ENCODE measurements around the gene NINJ2. TPM values are rescaled to one million over a fixed set of nuclear protein-coding genes. Genes with fewer than 3 reads are reported as not detected.

NINJ2 gene
- total and polyA plus RNA-seq, 2 donors = 11.5 to 11.8 TPM

- no peak overlapping the region for H3K27ac ChIP-seq (ENCODE audit: low read depth in 1 of 2, low read length in 1 of 2)
- peaks cover 3 to 41% of the 10 kb centered on the region in 2 donors for H3K4me1 ChIP-seq (ENCODE audit: control insufficient read depth in 2 of 2, insufficient read depth in 2 of 2, low read length in 2 of 2)
- 96% methylated on average over 4 of the region's 4 CpGs for WGBS
- no peak for DNase-seq (ENCODE audit: low read depth in 6 of 9, low spot score in 9 of 9)
- H3K27me3 ChIP-seq (ENCODE audit: control insufficient read depth in 2 of 2, insufficient read depth in 1 of 2, low read length in 1 of 2) = no peaks in the 10 kb centered on the region
- H3K36me3 ChIP-seq (ENCODE audit: control insufficient read depth in 2 of 2, insufficient read depth in 2 of 2, low read length in 1 of 2) = no peaks in the 10 kb centered on the region
- no peaks in the 10 kb centered on the region for H3K9me3 ChIP-seq (ENCODE audit: control insufficient read depth in 2 of 2, insufficient read depth in 1 of 2, low read length in 1 of 2)
- H3K4me3 ChIP-seq (ENCODE audit: low read length in 2 of 2) = no peak overlapping the region
These were observed 36.0 kb downstream of the NINJ2 start for GRCh38 chr12:627285-627684.

GRCh38 chr12:625998-626397 lies 37.2 kb downstream of the NINJ2 start:
- H3K9me3 ChIP-seq (ENCODE audit: control insufficient read depth in 2 of 2, insufficient read depth in 1 of 2, low read length in 1 of 2) = no peaks in the 10 kb centered on the region
- no peaks in the 10 kb centered on the region for H3K36me3 ChIP-seq (ENCODE audit: control insufficient read depth in 2 of 2, insufficient read depth in 2 of 2, low read length in 1 of 2)
- DNase-seq (ENCODE audit: low read depth in 6 of 9, low spot score in 9 of 9) = no peak
- H3K4me1 ChIP-seq (ENCODE audit: control insufficient read depth in 2 of 2, insufficient read depth in 2 of 2, low read length in 2 of 2) = peaks cover 3 to 31% of the 10 kb centered on the region in 2 donors
- no peak overlapping the region for H3K27ac ChIP-seq (ENCODE audit: low read depth in 1 of 2, low read length in 1 of 2)
- 98% methylated on average over 3 of the region's 3 CpGs for WGBS
- no peaks in the 10 kb centered on the region for H3K27me3 ChIP-seq (ENCODE audit: control insufficient read depth in 2 of 2, insufficient read depth in 1 of 2, low read length in 1 of 2)
- H3K4me3 ChIP-seq (ENCODE audit: low read length in 2 of 2) = no peak overlapping the region

- H3K36me3 ChIP-seq (ENCODE audit: control insufficient read depth in 2 of 2, insufficient read depth in 2 of 2, low read length in 1 of 2) = no peaks in the 10 kb centered on the region
- no peak overlapping the region for H3K27ac ChIP-seq (ENCODE audit: low read depth in 1 of 2, low read length in 1 of 2)
- H3K4me3 ChIP-seq (ENCODE audit: low read length in 2 of 2) = no peak overlapping the region
- WGBS = 99% methylated on average over 4 of the region's 4 CpGs
- H3K27me3 ChIP-seq (ENCODE audit: control insufficient read depth in 2 of 2, insufficient read depth in 1 of 2, low read length in 1 of 2) = peaks cover 0 to 2% of the 10 kb centered on the region in 2 donors
- peaks cover 2 to 31% of the 10 kb centered on the region in 2 donors for H3K4me1 ChIP-seq (ENCODE audit: control insufficient read depth in 2 of 2, insufficient read depth in 2 of 2, low read length in 2 of 2)
- H3K9me3 ChIP-seq (ENCODE audit: control insufficient read depth in 2 of 2, insufficient read depth in 1 of 2, low read length in 1 of 2) = no peaks in the 10 kb centered on the region
- DNase-seq (ENCODE audit: low read depth in 6 of 9, low spot score in 9 of 9) = no peak
These were observed 39.3 kb downstream of the NINJ2 start for GRCh38 chr12:623865-624372.

- no peaks in the 10 kb centered on the region for H3K9me3 ChIP-seq (ENCODE audit: control insufficient read depth in 2 of 2, insufficient read depth in 1 of 2, low read length in 1 of 2)
- WGBS = 96% methylated on average over 6 of the region's 6 CpGs
- H3K27ac ChIP-seq (ENCODE audit: low read depth in 1 of 2, low read length in 1 of 2) = peak overlapping the region in 1 of 2 donors; percentile 12
- H3K36me3 ChIP-seq (ENCODE audit: control insufficient read depth in 2 of 2, insufficient read depth in 2 of 2, low read length in 1 of 2) = no peaks in the 10 kb centered on the region
- no peak overlapping the region for H3K4me3 ChIP-seq (ENCODE audit: low read length in 2 of 2)
- no peak for DNase-seq (ENCODE audit: low read depth in 6 of 9, low spot score in 9 of 9)
- peaks cover 2 to 36% of the 10 kb centered on the region in 2 donors for H3K4me1 ChIP-seq (ENCODE audit: control insufficient read depth in 2 of 2, insufficient read depth in 2 of 2, low read length in 2 of 2)
- H3K27me3 ChIP-seq (ENCODE audit: control insufficient read depth in 2 of 2, insufficient read depth in 1 of 2, low read length in 1 of 2) = peaks cover 0 to 2% of the 10 kb centered on the region in 2 donors
These were observed 39.9 kb downstream of the NINJ2 start for GRCh38 chr12:623172-623864.

GRCh38 chr12:622416-622815 lies 40.8 kb downstream of the NINJ2 start:
- Histone ChIP-seq H3K9me3 (ENCODE audit: control insufficient read depth in 2 of 2, insufficient read depth in 1 of 2, low read length in 1 of 2) (no peaks in the 10 kb centered on the region), H3K4me1 (ENCODE audit: control insufficient read depth in 2 of 2, insufficient read depth in 2 of 2, low read length in 2 of 2) (peaks cover 2 to 39% of the 10 kb centered on the region in 2 donors), H3K36me3 (ENCODE audit: control insufficient read depth in 2 of 2, insufficient read depth in 2 of 2, low read length in 1 of 2) (no peaks in the 10 kb centered on the region), H3K27me3 (ENCODE audit: control insufficient read depth in 2 of 2, insufficient read depth in 1 of 2, low read length in 1 of 2) (peaks cover 0 to 2% of the 10 kb centered on the region in 2 donors), H3K4me3 (ENCODE audit: low read length in 2 of 2) (no peak overlapping the region), H3K27ac (ENCODE audit: low read depth in 1 of 2, low read length in 1 of 2) (peak overlapping the region in 1 of 2 donors; percentile 38)
- peak in 1 of 9 donors; percentile 58 for DNase-seq (ENCODE audit: low read depth in 6 of 9, low spot score in 9 of 9)
- WGBS = 59% methylated on average over 3 of the region's 3 CpGs

- Histone ChIP-seq H3K9me3 (ENCODE audit: control insufficient read depth in 2 of 2, insufficient read depth in 1 of 2, low read length in 1 of 2) (no peaks in the 10 kb centered on the region), H3K4me3 (ENCODE audit: low read length in 2 of 2) (no peak overlapping the region), H3K27me3 (ENCODE audit: control insufficient read depth in 2 of 2, insufficient read depth in 1 of 2, low read length in 1 of 2) (peaks cover 0 to 2% of the 10 kb centered on the region in 2 donors), H3K4me1 (ENCODE audit: control insufficient read depth in 2 of 2, insufficient read depth in 2 of 2, low read length in 2 of 2) (peaks cover 2 to 52% of the 10 kb centered on the region in 2 donors), H3K36me3 (ENCODE audit: control insufficient read depth in 2 of 2, insufficient read depth in 2 of 2, low read length in 1 of 2) (no peaks in the 10 kb centered on the region), H3K27ac (ENCODE audit: low read depth in 1 of 2, low read length in 1 of 2) (peak overlapping the region in 1 of 2 donors; percentile 1)
- WGBS = 48% methylated on average over 4 of the region's 4 CpGs
- peak in 2 of 9 donors; percentile 40 to 52 for DNase-seq (ENCODE audit: low read depth in 6 of 9, low spot score in 9 of 9)
These were observed 43.9 kb downstream of the NINJ2 start for GRCh38 chr12:619346-619745.

- Histone ChIP-seq H3K27me3 (ENCODE audit: control insufficient read depth in 2 of 2, insufficient read depth in 1 of 2, low read length in 1 of 2) (peaks cover 0 to 2% of the 10 kb centered on the region in 2 donors), H3K4me1 (ENCODE audit: control insufficient read depth in 2 of 2, insufficient read depth in 2 of 2, low read length in 2 of 2) (peaks cover 2 to 52% of the 10 kb centered on the region in 2 donors), H3K4me3 (ENCODE audit: low read length in 2 of 2) (no peak overlapping the region), H3K27ac (ENCODE audit: low read depth in 1 of 2, low read length in 1 of 2) (no peak overlapping the region), H3K36me3 (ENCODE audit: control insufficient read depth in 2 of 2, insufficient read depth in 2 of 2, low read length in 1 of 2) (no peaks in the 10 kb centered on the region), H3K9me3 (ENCODE audit: control insufficient read depth in 2 of 2, insufficient read depth in 1 of 2, low read length in 1 of 2) (no peaks in the 10 kb centered on the region)
- 97% methylated on average over 6 of the region's 6 CpGs for WGBS
- no peak for DNase-seq (ENCODE audit: low read depth in 6 of 9, low spot score in 9 of 9)
These were observed 44.6 kb downstream of the NINJ2 start for GRCh38 chr12:618605-619004.

GRCh38 chr12:617304-617915 lies 45.8 kb downstream of the NINJ2 start:
- Histone ChIP-seq H3K4me3 (ENCODE audit: low read length in 2 of 2) (no peak overlapping the region), H3K4me1 (ENCODE audit: control insufficient read depth in 2 of 2, insufficient read depth in 2 of 2, low read length in 2 of 2) (peaks cover 2 to 41% of the 10 kb centered on the region in 2 donors), H3K9me3 (ENCODE audit: control insufficient read depth in 2 of 2, insufficient read depth in 1 of 2, low read length in 1 of 2) (no peaks in the 10 kb centered on the region), H3K27me3 (ENCODE audit: control insufficient read depth in 2 of 2, insufficient read depth in 1 of 2, low read length in 1 of 2) (peaks cover 0 to 2% of the 10 kb centered on the region in 2 donors), H3K27ac (ENCODE audit: low read depth in 1 of 2, low read length in 1 of 2) (no peak overlapping the region), H3K36me3 (ENCODE audit: control insufficient read depth in 2 of 2, insufficient read depth in 2 of 2, low read length in 1 of 2) (no peaks in the 10 kb centered on the region)
- no peak for DNase-seq (ENCODE audit: low read depth in 6 of 9, low spot score in 9 of 9)
- WGBS = 75% methylated on average over 14 of the region's 14 CpGs

- Histone ChIP-seq H3K36me3 (ENCODE audit: control insufficient read depth in 2 of 2, insufficient read depth in 2 of 2, low read length in 1 of 2) (no peaks in the 10 kb centered on the region), H3K4me3 (ENCODE audit: low read length in 2 of 2) (no peak overlapping the region), H3K27me3 (ENCODE audit: control insufficient read depth in 2 of 2, insufficient read depth in 1 of 2, low read length in 1 of 2) (peaks cover 0 to 2% of the 10 kb centered on the region in 2 donors), H3K27ac (ENCODE audit: low read depth in 1 of 2, low read length in 1 of 2) (no peak overlapping the region), H3K9me3 (ENCODE audit: control insufficient read depth in 2 of 2, insufficient read depth in 1 of 2, low read length in 1 of 2) (no peaks in the 10 kb centered on the region), H3K4me1 (ENCODE audit: control insufficient read depth in 2 of 2, insufficient read depth in 2 of 2, low read length in 2 of 2) (peaks cover 2 to 40% of the 10 kb centered on the region in 2 donors)
- no peak for DNase-seq (ENCODE audit: low read depth in 6 of 9, low spot score in 9 of 9)
- WGBS = 83% methylated on average over 4 of the region's 4 CpGs
These were observed 47.6 kb downstream of the NINJ2 start for GRCh38 chr12:615620-616019.
